ENCODE measurements around the gene ALG10.
A peak's percentile ranks its signal among the peaks of the same experiment; 100 is the strongest.

Gene ALG10

GRCh38 chr12:34054938-34055337 is 32.6 kb downstream of the ALG10 start:
- Histone ChIP-seq H3K4me1 (peaks cover 0 to 18% (median 11%) of the 10 kb centered on the region in 10 experiments; a peak in 10 of 20 replicates), H3K27ac (peak overlapping the region in 2 of 11 experiments; percentile 16 to 18; a peak in 1 of 22 replicates), H4K20me1 (no peaks in the 10 kb centered on the region), H3K4me2 (peak overlapping the region in 10 of 11 experiments; percentile 8 to 74 (median 52); a peak in 18 of 22 replicates), H3K9me3 (replicated peaks in 1 of 11) (peaks cover 8 to 27% (median 16%) of the 10 kb centered on the region in 11 experiments; a peak in 20 of 22 replicates), H3K9ac (no peak overlapping the region), H3K4me3 (no peak overlapping the region), H3K36me3 (no peaks in the 10 kb centered on the region), H3K27me3 (no peaks in the 10 kb centered on the region)
- no peak for TF ChIP-seq Cebpa-rat (IDR thresholded peaks at IDR 0.05)
